Activated CD8-positive, alpha-beta memory T cell treated with anti-CD3 and anti-CD28 coated beads, Interleukin-2, amount 50 U/mL, for 1 hour (primary cell): Measurements from ENCODE around the gene ASRGL1.

Source experiments
- DNase-seq: peaks from one replicate; pipeline ENCODE4 v3.0.0-alpha.2; 2020; ENCODE audit errors: extremely low read depth

Gene ASRGL1

GRCh38 chr11:62439785-62440602, 102.7 kb downstream of the ASRGL1 start:
- no peak for DNase-seq
